MCF 10A (cell line): ENCODE data around the gene VAV2. TPM values are rescaled to one million over a fixed set of nuclear protein-coding genes. Genes with fewer than 3 reads are reported as not detected.

ENCODE experiments used
- BruUV-seq: library from RNA; stranded (reverse); fragments of 400-500 nt; replicated peaks from 2 replicates; lab custom pipeline; 2021; lab: Mats Ljungman, UMichigan
- CTCF ChIA-PET: fragments of 300-600 bp; sonication (Branson Sonifier 250); formaldehyde crosslinking; extraction: SDS; loops from one replicate; lab custom pipeline; 2021; ENCODE audit warnings: antibody characterized with exemption, inconsistent platforms; lab: Yijun Ruan, JAX
- POLR2A ChIA-PET: fragments of 300-600, 350-650 bp; sonication (Branson Sonifier 250); formaldehyde crosslinking; extraction: SDS; loops from one replicate; lab custom pipeline; 2020; ENCODE audit warnings: antibody characterized with exemption, inconsistent platforms; lab: Yijun Ruan, JAX
- DNase-seq: peaks from one replicate; pipeline ENCODE4 v3.0.0-alpha.2; 2018; ENCODE audit not compliant: unreplicated experiment
- H3K27ac Mint-ChIP-seq: one replicate; pipeline ENCODE4 v1.8.0; 2022; ENCODE audit warnings: mild to moderate bottlenecking, low read depth, mixed read lengths; ENCODE audit not compliant: unreplicated experiment
- H3K27me3 Mint-ChIP-seq: one replicate; pipeline ENCODE4 v1.8.0; 2022; ENCODE audit warnings: mixed read lengths; ENCODE audit not compliant: insufficient read depth, unreplicated experiment
- H3K36me3 Mint-ChIP-seq: one replicate; pipeline ENCODE4 v1.8.0; 2022; ENCODE audit warnings: mild to moderate bottlenecking, moderate library complexity, mixed read lengths; ENCODE audit not compliant: insufficient read depth, unreplicated experiment
- H3K4me1 Mint-ChIP-seq: one replicate; pipeline ENCODE4 v1.8.0; 2022; ENCODE audit warnings: mixed read lengths; ENCODE audit not compliant: insufficient read depth, unreplicated experiment
- H3K4me3 Mint-ChIP-seq: one replicate; pipeline ENCODE4 v1.8.0; 2022; ENCODE audit warnings: mild to moderate bottlenecking, moderate library complexity, mixed read lengths; ENCODE audit not compliant: unreplicated experiment
- H3K9me3 Mint-ChIP-seq: one replicate; pipeline ENCODE4 v1.8.0; 2022; ENCODE audit warnings: mixed read lengths; ENCODE audit not compliant: unreplicated experiment
- CTCF ChIP-seq: fragments of 200-600 bp; IDR thresholded peaks from one replicate; pipeline ENCODE4 v1.8.0; 2022; ENCODE audit warnings: antibody characterized with exemption, mild to moderate bottlenecking; ENCODE audit not compliant: unreplicated experiment
- intact Hi-C: fragments of 100-400 bp; cut with micrococcal nuclease; formaldehyde crosslinking; loops from 2 replicates; pipeline ENCODE4 v1.14.1; 2022
- total RNA-seq: library from RNA; stranded (reverse); gene quantifications from 2 replicates; pipeline ENCODE4 v1.2.3, GENCODE V29; 2022

VAV2 gene
- total RNA-seq, 1 experiment from 2014 or later, result 31.0 TPM

GRCh38 chr9:133731876-133732638, 260.1 kb downstream of the VAV2 start:
- H3K27me3 Mint-ChIP-seq, result peaks cover 36% of the 10 kb centered on the region
- DNase-seq, result peak; percentile 59
- ChIA-PET POLR2A (interaction anchor here (0.6 to 0.7 kb wide), 2 partner anchors 9 to 20 kb away, joined by 3 read pairs; no protein-coding TSS in a partner anchor), CTCF (no interaction called here)
- intact Hi-C loops, result no loop called here
- no peak for TF ChIP-seq CTCF
- BruUV-seq, result no TSS peak
- no peaks in the 10 kb centered on the region for H3K9me3 Mint-ChIP-seq
- no peaks in the 10 kb centered on the region for H3K36me3 Mint-ChIP-seq
- H3K4me1 Mint-ChIP-seq, result no peaks in the 10 kb centered on the region
- no peak overlapping the region for H3K4me3 Mint-ChIP-seq
- no peak overlapping the region for H3K27ac Mint-ChIP-seq

- ChIA-PET CTCF (interaction anchor here (1.4 kb wide), 1 partner anchor 11 kb away, joined by 3 read pairs; no protein-coding TSS in a partner anchor), POLR2A (no interaction called here)
- H3K4me1 Mint-ChIP-seq, result no peaks in the 10 kb centered on the region
- intact Hi-C loops, result no loop called here
- no peak for TF ChIP-seq CTCF
- no peak for DNase-seq
- H3K27ac Mint-ChIP-seq, result no peak overlapping the region
- no peaks in the 10 kb centered on the region for H3K9me3 Mint-ChIP-seq
- no peak overlapping the region for H3K4me3 Mint-ChIP-seq
- H3K27me3 Mint-ChIP-seq, result peaks cover 45% of the 10 kb centered on the region
- BruUV-seq, result no TSS peak
- no peaks in the 10 kb centered on the region for H3K36me3 Mint-ChIP-seq
These were observed 261.0 kb downstream of the VAV2 start for GRCh38 chr9:133730994-133731715.

GRCh38 chr9:133729617-133730281, 262.4 kb downstream of the VAV2 start:
- Mint-ChIP-seq H3K9me3 (no peaks in the 10 kb centered on the region), H3K27me3 (peaks cover 57% of the 10 kb centered on the region), H3K4me3 (no peak overlapping the region), H3K27ac (no peak overlapping the region), H3K36me3 (no peaks in the 10 kb centered on the region), H3K4me1 (no peaks in the 10 kb centered on the region)
- DNase-seq, result no peak
- ChIA-PET POLR2A (no interaction called here), CTCF (no interaction called here)
- no TSS peak for BruUV-seq
- intact Hi-C loops, result no loop called here
- TF ChIP-seq CTCF, result no peak
